Activated CD8-positive, alpha-beta memory T cell treated with anti-CD3 and anti-CD28 coated beads for 1 hour (primary cell): ENCODE data around the gene CARS1.
A peak's percentile ranks its signal among the peaks of the same experiment; 100 is the strongest.

Source experiments
- DNase-seq, 2 donors: peaks; one replicate each; pipeline ENCODE4 v3.0.0-alpha.2; 2020; ENCODE audit warnings: low read depth in 1 of 2; ENCODE audit errors: extremely low read depth in 1 of 2

CARS1 gene

GRCh38 chr11:3041699-3042441 lies 15.4 kb downstream of the CARS1 start:
- no peak for DNase-seq

- no peak for DNase-seq
These were observed 16.3 kb downstream of the CARS1 start for GRCh38 chr11:3040881-3041280.

GRCh38 chr11:3037945-3038271 lies 19.3 kb downstream of the CARS1 start:
- no peak for DNase-seq

GRCh38 chr11:3037040-3037944 lies 19.9 kb downstream of the CARS1 start:
- DNase-seq = peak in 1 of 2 donors; percentile 22

- no peak for DNase-seq
These were observed 20.8 kb downstream of the CARS1 start for GRCh38 chr11:3036419-3036818.

- no peak for DNase-seq
These were observed 21.9 kb downstream of the CARS1 start for GRCh38 chr11:3035333-3035732.

GRCh38 chr11:3030289-3031070 lies 26.7 kb downstream of the CARS1 start:
- no peak for DNase-seq

- DNase-seq = no peak
These were observed 28.4 kb downstream of the CARS1 start for GRCh38 chr11:3028813-3029212.

GRCh38 chr11:3026803-3027202 lies 30.4 kb downstream of the CARS1 start:
- no peak for DNase-seq

GRCh38 chr11:3022982-3023381 lies 34.2 kb downstream of the CARS1 start:
- no peak for DNase-seq

- no peak for DNase-seq
These were observed 34.8 kb downstream of the CARS1 start for GRCh38 chr11:3022300-3022967.

- peak; percentile 14 to 16 for DNase-seq
These were observed 36.1 kb downstream of the CARS1 start for GRCh38 chr11:3021125-3021524.

GRCh38 chr11:3020011-3020410 lies 37.2 kb downstream of the CARS1 start:
- no peak for DNase-seq

- DNase-seq = no peak
These were observed 38.6 kb downstream of the CARS1 start for GRCh38 chr11:3018596-3018995.

GRCh38 chr11:3016861-3017260 lies 40.4 kb downstream of the CARS1 start:
- no peak for DNase-seq

- no peak for DNase-seq
These were observed 41.4 kb downstream of the CARS1 start for GRCh38 chr11:3015796-3016195.

- no peak for DNase-seq
These were observed 42.3 kb downstream of the CARS1 start for GRCh38 chr11:3014943-3015342.

- DNase-seq = peak in 1 of 2 donors; percentile 57
These were observed 42.9 kb downstream of the CARS1 start for GRCh38 chr11:3014057-3014938.

GRCh38 chr11:3011891-3012885 lies 45.0 kb downstream of the CARS1 start:
- DNase-seq = no peak
